NCI-H2196 treated with DMSO at 0.1 percent for 48 hours (cell line): ENCODE data around the gene DAAM2.
A peak's percentile ranks its signal among the peaks of the same experiment; 100 is the strongest.

Experiments used
- DNase-seq: peaks from one replicate; lab custom pipeline; 2025; ENCODE audit not compliant: unreplicated experiment; lab: John Stamatoyannopoulos, UW

DAAM2 gene

DNA sequence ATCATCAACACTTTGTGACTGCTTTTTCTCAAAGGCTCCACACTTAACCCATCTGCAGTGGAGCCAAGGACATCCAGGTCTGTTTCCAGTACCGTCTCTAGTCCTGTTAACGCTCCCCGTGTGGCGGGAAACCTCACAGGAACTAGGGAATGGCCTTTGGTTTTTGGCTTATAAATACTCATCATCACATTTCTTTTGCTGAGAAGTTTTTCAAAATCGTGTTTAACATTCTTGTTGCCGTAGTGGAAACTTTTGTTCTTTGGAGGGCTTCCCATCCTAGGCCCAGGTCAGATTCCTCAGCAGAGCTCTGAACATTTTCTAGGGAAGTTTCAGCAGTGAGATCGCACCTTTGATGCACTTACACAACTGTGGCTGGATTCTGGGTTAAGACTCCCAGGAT, 24.6 kb downstream of the DAAM2 start:
- DNase-seq: no peak

DNA sequence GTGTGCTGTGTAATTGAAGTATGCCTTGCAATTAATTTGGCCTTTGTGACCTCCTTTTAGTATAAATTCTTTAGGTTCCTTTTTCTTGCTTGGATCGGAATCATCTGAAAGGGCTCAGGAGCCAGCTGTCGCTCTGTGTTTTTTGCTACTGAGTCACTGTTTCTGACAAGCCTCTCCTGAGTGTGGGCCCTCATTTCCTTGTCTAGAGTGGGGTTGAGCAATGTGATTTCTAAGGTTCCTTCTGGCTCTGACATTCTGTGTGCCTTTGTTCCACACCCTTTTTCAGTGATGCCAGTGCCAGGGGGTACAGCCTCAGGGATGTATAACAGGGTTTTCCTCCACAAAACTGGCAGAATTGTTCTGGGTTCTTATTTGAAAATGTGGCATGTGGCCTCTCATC, 26.5 kb downstream of the DAAM2 start:
- no peak for DNase-seq

DNA sequence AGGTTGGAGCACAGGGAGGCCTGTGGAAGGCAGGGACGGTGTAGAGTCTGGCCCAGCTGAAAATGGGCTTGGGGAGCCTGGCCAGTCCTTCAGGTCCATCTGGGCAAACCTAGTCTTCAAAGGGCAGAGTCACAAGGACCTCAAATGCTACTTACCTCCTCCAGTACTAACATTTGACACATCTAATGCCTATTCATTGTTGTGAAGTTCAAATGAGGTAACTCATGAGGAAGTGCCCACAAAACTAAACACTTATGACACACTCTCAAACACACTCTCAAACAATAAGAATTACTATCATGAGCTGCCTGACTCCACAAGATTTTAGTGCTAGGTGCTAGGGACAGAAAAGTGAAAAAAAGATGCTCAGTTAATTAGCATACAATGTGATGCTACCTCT, 27.1 kb downstream of the DAAM2 start:
- no peak for DNase-seq

DNA sequence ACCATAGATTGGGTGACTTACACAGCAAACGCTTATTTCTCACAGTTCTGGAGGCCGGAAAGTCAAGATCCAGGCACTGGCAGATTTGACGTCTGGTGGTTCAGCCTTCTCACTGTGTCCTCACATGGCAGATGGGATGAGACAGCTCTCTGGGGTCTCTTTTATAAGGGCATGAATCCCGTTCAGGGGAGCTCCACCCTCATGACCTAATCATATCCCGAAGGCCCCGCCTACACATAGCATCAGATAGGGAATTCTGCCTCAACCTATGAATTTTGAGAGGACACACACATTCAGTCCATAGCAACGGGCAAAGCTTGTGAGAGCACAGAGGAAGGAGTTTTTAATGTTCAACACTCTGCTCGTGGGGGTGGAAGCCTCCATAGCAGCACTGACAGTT, 27.5 kb downstream of the DAAM2 start:
- no peak for DNase-seq

DNA sequence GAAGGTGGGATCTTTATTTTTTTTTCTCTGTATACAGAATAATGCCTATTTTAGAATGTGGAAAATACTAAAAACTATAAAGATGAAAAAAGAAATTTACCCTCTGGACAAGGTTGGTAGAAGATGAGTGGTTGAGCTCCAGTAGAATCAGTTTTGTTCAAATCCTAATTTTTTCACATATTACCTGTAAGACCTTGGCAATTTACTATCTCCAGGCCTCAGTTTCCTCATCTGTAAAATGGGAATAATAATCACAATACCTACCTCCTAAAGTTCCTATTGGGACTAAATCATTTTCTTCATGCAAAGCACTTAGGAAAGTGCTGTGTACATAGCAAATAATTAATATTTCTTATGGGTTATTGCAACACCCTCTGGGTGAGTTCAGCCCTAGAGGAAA, 28.4 kb downstream of the DAAM2 start:
- no peak for DNase-seq

DNA sequence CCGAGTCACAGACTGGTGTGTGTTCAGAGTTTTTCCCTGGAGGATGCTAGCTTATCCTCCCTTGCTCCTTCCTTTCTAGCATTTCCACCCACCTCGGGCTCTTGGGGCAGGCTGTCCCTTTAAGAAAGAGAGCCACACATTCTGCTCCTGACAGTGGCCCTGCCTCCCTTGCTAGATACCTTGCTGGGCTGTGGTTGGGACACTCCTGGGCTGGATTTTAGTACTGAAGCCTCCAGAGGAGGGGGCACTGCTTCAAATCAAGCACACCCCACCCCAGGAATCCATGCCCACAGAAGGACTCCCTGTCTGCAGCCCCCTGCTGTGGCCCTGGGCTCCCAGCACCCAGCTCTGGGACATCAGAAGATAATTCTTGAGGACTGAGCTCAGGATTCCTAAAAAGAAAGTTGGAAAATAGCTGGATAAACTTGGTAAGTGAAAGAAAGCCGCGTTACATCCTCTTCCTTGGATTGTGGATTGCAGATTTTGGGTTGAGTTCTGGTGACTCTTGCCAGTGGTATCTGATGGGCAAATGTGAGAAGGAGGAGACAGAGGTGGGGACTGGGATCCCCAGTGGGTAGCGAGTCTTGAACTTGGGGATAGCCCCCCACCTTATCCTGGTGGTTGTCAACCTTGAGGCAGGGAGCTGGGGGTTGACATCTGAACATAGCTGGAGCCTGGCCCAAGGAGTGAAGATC, 29.0 kb downstream of the DAAM2 start:
- no peak for DNase-seq

DNA sequence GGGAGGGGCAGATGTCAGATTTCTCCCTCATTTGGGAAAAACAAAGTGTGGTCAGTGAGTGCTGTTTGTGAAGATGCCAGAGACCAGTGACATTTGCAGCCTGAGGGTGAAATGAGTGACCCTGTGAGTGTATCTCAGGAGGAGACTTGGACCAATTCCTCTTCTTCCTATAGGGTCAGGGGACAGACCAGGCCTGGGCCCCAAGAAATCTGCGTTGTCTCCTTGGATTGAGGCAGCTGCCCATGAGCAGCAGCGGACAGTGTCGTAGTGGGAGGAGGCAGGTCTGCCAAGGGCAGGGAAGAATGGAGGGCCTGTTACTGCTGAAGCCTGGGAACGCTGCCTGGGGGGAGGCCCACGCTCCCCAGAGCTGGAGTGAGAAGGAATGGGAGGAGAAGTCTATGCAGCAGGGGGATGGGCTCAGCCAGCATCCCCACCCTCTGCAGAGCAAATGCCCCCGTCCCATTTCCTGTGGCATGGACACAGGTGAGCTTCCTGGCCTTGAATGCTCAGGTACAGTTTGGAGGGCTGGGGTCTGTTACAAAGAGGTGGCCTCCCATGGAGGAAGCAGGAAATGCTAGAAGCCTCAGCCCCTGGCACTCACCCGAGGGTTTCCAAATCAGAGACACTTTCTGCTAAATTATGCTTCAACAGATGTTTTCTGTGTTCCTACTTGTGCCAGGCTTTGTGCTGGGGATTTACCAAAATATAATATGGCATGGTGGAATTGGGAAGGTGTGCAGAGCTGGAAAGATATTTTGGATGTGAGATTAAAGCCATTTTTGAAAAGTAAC, 29.8 kb downstream of the DAAM2 start:
- DNase-seq: no peak

DNA sequence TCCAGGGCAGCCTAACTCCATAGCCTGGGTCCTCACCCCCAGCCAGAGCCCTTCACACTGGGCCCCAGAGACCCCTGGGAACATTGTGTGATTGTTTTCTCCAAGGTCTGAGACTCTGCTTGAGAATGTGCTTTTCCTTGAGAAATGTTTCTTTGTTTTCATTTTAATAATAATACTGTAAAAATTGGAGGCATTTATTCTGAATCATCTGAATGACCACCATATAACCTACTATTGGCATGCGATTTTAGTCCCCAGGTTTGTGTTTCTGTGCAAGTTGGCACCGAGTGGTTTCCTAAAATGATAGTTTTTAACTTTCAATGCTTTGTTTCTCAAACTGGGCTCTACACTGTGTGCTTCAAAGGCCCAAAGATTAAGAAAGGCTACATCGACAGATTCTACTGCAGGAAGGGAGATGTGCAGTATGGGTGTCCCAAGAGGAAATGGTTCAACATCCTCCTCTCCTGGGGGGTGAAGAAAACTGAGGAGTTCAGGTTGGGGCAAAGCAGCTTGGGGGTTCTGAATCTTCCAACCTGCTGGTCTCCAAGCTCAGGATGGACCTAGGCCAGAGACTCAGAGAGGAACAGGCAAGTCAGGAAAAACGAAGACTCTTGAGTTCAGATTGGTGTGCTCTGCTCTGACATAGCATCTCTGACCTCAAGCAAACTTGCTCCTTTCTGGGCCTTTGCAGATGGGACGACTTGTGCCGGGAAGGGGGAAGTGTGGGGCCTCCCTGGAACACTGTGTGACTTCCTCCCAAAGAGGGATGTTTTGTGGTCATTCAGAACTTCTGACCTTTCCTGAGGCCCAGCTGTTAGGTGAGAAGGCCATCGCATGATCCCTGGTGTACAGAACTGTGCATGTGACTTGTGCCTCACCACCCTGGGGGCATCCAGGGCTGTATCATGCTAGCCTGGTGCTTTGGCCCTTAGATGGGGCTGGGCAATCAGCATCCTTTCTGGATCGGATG, 31.0 kb downstream of the DAAM2 start:
- no peak for DNase-seq

DNA sequence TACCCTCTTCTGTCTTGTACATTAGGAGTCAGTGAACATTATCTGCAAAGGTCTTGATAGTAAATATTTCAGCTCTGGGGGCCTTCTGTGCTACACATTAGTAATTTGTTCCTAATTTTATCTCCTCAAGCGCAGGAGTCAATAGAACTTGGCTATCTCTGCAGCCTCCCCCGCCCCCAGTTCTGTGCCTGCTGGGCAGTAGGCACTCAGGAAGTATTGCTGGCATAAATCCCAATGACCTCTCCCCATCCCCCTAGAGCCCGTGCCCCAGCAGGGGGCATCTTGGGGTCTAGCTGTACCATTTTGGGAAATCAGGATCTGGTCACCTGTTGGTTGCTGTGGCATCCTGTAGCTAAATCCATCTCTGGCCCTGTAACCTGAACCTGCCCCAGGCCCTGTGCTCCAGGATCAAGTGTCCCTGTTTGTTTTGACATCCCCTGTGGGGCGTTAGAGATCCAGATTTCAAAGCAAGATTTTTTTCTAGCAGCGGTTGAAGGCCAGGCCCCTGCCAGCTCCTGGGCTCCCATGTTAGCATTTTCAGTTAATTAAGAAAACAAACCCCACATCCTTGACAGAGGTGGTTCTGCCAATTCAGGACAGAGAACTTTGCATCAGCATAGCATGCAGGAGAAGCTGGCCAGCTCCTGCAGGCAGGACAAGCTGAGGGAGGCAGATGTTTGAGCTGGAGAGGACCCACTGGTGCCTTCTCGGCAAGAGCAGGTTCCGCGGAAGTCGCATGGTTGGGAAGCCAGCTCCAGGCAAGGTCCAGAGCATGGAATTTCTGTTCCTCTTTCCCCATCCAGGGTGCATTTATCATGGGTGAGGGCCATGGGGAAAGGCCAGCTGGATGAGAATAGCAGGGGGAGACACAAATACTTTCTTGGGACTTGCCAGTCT, 32.1 kb downstream of the DAAM2 start:
- DNase-seq: peak; percentile 16

DNA sequence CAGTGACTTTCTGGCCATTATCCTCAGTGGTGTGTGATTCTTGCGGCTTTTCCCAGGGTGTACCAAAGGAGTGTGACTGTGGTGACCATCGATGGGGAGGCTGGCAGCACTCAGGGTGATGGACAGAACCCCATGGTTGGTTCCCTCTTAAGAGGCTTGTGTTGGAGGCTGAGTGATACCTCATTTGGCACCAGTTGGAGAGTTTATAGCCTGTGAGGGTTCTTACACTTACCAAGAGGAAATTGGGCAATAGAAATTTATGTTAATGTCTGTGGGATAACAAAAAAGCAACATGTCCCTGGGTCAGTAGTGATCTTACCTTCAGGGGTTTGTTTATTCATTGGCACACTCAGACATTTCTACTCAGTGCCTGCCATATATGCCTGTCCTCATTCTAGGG, 37.2 kb downstream of the DAAM2 start:
- no peak for DNase-seq

DNA sequence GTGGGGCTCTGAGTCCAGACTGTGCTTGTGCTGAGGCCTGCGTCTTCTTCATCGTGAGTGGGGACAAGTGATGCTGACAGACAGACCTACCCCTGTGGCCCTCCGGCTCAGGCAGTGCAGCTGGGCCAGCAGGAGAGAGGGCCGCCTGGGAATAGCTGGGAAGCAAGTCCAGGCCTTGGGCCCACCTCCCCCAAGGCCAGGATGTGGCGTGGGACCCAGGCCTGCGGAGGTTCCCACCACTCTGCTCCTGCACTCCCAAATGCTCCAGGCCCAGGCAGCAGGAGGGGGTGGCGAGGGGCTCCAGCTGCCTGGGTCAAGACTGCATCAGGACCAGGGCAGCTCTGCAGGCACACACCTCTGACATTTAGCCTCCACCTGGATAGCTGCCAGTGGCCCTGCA, 38.3 kb downstream of the DAAM2 start:
- no peak for DNase-seq

DNA sequence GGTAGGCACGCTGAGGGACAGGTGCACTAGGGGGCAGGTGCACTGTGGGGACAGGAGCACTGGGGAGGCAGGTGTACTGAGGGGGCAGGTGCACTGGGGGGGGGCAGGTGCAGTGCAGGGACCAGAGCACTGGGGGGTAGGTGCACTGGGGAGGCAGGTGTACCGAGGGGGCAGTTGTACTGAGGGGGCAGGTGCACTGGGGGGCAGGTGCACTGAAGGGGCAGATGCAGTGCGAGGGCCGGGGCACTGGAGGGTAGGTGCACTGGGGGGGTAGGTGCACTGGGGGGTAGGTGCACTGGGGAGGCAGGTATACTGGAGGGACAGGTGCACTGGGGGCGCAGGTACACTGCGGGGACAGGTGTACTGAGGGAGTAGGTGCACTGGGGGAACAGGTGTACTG, 39.5 kb downstream of the DAAM2 start:
- DNase-seq: no peak

DNA sequence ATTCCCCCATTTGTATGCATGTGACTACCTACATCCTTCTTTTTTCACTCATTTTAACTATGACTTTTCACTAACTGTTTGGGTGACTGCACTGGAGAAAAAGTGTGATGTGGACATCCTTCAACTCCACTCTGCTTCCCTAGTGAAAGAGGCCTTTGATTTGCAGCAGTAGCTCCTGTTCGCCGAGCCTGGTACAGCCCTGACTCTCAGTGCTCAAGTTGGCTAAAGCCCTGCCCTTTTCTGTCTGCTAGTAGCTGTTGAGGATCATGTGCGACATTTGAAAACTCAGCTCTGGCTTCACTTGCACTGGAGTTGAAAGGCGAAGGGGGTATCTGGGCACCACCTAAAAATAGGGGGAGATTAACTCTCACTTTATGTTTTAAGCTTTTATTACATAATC, 42.1 kb downstream of the DAAM2 start:
- no peak for DNase-seq

DNA sequence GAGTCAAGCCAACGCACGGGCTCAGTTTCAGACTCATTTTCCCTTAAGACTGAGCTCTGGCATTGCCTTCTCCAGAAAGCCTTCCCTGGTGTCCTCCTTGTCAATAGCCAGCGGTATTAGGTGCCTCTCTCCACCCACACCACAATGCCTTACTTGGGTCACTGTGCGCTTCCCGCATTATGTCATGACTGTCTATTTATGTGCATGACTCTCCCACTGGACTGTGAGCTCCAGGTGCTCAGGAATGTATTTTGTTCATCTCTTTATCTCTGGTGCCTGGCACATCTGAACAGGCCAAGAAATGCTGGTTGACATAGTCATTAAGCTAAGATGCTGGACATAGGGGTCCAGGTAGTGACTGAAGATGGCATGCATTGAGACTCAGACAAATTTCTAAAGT, 42.7 kb downstream of the DAAM2 start:
- no peak for DNase-seq

DNA sequence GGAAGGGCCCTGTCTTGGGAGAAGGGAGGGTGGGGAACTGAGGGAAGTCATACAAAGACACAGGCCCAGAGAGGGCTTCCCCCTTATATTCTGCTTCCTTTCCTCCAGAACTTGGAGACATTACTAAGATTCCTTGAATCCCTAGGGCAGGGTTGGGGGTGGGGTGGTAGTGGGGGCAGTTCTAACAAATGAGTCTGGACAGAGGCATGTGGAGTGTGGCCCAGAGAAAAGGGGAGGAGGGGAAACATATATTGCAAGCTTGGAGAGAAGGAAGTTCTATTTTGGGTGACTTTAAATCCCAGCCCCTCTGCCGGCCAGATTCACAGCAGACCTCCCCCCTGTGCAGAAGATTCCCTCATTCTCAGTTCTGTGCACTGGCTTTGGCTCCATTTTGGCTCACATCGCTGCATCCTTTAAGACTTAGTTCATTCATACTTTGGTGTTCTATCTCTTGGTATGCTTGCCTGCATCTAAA, 43.7 kb downstream of the DAAM2 start:
- no peak for DNase-seq

DNA sequence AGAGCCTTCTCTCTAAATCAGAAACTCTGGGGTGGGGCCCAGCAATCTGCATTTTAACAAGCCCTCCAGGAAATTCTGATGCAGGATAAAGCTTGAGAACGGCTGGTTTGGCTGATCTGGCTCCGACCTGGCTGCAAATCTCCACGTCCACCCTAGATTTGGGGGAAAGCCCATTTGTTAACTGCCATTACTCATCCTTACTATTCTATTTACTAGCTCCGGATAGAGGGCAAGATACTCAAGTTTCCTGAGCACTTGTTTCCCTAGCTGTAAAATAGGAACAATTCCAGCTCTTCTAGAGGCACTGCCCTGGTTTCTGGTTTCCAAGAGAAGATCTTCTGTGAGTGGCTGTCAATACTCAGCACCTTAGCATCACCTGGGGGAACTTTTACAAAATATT, 44.4 kb downstream of the DAAM2 start:
- DNase-seq: no peak

DNA sequence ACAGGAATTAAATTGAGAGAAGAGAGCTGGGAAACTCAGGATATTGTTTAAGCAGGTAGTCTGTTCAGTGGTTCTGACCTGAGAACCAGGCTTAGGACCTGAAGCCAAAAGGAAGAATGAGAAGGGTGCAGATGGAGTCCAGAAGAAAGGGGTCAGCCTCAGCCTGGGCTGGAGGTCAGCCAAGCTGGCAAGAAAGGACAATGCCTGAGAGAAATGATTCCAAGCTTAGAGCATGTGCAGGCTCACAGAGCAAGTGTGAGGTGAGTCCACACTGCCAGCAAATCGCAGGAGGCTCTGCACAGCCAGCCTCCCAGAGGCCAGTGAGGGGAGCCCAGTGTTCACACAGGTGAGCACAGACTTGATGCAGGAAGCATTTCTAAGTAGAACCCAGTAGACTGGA, 47.3 kb downstream of the DAAM2 start:
- peak; percentile 3 for DNase-seq

DNA sequence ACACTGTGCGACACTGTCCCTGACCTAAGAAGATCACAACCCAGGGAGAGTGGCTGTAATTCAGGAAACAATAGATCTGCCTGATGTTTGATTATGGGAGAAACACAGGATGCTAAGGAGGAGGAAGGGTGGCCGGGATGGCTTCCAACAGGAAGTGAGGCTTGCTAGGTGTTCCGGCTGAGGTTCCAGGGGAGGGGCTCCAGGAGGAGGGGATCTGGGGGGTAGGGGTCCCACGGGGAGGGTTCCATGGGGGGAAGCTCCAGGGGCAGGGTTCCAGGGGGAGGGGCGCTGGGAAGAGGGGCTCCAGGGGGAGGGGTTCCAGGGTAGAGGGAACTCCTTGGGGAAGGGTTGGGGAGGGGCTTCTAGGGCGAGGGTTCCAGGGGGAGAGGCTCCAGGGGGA, 48.6 kb downstream of the DAAM2 start:
- peak; percentile 6 for DNase-seq

DNA sequence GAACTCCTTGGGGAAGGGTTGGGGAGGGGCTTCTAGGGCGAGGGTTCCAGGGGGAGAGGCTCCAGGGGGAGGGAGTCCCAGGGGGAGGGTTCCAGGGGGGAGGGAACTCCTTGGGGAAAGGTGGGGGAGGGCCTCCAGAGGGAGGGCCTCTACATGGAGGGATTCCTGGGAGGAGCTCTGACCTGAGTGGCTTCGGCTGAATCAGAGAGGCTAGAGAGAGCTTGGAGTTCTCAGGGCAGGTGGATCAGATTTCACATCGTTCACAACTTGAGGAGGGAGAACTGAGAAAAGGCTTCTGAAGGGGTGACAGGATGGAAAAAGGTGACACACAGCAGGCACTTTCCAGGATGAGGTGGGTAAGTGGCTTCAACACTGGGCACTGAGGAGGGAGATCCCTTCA, 49.1 kb downstream of the DAAM2 start:
- DNase-seq: peak; percentile 26

DNA sequence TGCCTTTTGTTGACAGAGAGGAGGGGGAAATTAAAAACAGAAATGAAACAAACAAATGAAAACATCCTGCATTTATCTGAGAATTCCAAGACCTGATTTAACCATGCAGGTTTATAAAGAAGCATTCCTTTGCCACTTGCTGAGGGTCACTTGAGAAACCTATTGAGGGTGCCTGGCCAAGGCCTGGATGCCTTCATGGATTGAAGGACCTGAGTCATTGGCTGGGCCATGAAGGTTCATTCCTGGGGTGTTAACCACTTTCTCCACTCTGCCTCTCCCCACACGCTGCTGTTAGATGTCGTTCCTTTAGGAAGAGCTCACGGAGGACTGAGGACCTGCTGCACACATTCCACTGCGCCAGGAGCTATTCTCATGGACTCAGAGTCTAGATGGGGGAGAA, 49.7 kb downstream of the DAAM2 start:
- DNase-seq: no peak
